Measurements from ENCODE around the gene ALKBH5. TPM values are rescaled to one million over a fixed set of nuclear protein-coding genes. Genes with fewer than 3 reads are reported as not detected.

ALKBH5 gene
- total and polyA plus RNA-seq, 2 of the 8 experiments (the other 6 are each of a cell fraction or from before 2014, with no cell fraction given): 63.7 to 86.4 TPM

DNA sequence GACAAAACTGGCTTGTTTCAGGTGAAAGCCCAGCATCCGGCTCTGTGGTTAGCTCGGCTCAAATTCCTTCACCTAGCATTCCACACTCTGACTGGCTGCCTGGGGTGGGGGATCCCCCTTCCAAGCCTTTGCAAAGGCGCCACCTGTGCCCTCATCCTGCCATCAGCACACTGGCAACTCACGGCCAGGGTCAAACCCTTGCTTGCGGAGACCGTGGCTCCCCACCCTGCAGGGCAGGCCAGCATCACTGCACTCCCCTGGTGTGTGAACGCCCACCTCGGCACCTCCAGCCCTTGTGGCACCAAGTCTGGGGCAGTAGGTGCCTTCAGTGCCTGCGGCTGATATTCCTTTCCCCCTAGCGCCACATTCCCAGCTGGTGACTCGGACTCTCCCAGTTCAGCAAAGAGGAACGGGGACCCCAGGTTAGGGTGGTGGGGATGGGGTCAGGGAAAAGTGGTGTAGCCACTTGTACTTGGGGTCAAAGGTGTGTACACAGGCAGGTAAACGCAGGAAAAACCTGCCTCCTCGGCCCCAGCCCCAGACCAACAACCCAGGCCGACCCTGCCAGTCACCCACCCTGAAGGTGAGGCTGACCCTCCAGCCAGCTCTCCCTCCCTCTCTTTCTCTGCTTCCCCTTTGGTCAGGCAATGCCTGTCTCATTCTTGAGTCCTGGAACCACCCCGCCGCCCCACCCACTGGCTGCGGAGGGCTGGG is 73.8 kb downstream of the ALKBH5 start (continued):
- TF ChIP-seq TAF7 (optimal IDR thresholded peaks at IDR 0.05; ENCODE audit: borderline replicate concordance, low read depth, low read length): no peak
- no peak for TF ChIP-seq CHD2 (IDR thresholded peaks at IDR 0.05; ENCODE audit: low read length)
- TF ChIP-seq, protein P1, sequence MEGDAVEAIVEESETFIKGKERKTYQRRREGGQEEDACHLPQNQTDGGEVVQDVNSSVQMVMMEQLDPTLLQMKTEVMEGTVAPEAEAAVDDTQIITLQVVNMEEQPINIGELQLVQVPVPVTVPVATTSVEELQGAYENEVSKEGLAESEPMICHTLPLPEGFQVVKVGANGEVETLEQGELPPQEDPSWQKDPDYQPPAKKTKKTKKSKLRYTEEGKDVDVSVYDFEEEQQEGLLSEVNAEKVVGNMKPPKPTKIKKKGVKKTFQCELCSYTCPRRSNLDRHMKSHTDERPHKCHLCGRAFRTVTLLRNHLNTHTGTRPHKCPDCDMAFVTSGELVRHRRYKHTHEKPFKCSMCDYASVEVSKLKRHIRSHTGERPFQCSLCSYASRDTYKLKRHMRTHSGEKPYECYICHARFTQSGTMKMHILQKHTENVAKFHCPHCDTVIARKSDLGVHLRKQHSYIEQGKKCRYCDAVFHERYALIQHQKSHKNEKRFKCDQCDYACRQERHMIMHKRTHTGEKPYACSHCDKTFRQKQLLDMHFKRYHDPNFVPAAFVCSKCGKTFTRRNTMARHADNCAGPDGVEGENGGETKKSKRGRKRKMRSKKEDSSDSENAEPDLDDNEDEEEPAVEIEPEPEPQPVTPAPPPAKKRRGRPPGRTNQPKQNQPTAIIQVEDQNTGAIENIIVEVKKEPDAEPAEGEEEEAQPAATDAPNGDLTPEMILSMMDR (IDR thresholded peaks at IDR 0.05; ENCODE audit: control extremely low read depth in 1 of 3, insufficient read depth in 1 of 3, low read depth in 1 of 3, low read length in 3 of 3): no peak
- TF ChIP-seq JUND (IDR thresholded peaks at IDR 0.05; ENCODE audit: low read length): no peak
- TF ChIP-seq, protein P2, sequence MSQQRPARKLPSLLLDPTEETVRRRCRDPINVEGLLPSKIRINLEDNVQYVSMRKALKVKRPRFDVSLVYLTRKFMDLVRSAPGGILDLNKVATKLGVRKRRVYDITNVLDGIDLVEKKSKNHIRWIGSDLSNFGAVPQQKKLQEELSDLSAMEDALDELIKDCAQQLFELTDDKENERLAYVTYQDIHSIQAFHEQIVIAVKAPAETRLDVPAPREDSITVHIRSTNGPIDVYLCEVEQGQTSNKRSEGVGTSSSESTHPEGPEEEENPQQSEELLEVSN (IDR thresholded peaks at IDR 0.05): no peak
- TF ChIP-seq EZH2 (IDR thresholded peaks at IDR 0.05; ENCODE audit: low read depth, low read length, severe bottlenecking): no peak
- peak; percentile 18; the same call in 1 of the 2 replicates for TF ChIP-seq TAF1 (IDR thresholded peaks at IDR 0.05; ENCODE audit: low read depth, low read length)
- TF ChIP-seq YY1 (IDR thresholded peaks at IDR 0.05; ENCODE audit: low read depth, low read length): peak; percentile 8; the same call in 1 of the 2 replicates
- TF ChIP-seq RNF2 (IDR thresholded peaks at IDR 0.05; ENCODE audit: borderline replicate concordance, low read depth, low read length, missing control alignments, poor library complexity, severe bottlenecking): no peak
- TF ChIP-seq CBX8 (IDR thresholded peaks at IDR 0.05; ENCODE audit: borderline replicate concordance, low read depth, low read length): no peak
- no peak for TF ChIP-seq CHD1 (IDR thresholded peaks at IDR 0.05; ENCODE audit: low read depth, low read length)
- TF ChIP-seq CBX5 (IDR thresholded peaks at IDR 0.05; ENCODE audit: low read depth, low read length): no peak
